ENCODE results near the gene SPTSSA.
"Not testable (repeated sequence)": the region's sequence is repeated elsewhere in the genome, so short reads cannot be mapped to it uniquely, and the experiment has no call there.

Gene SPTSSA

GRCh38 chr14:34433957-34434356 is 28.1 kb downstream of the SPTSSA start:
- Mint-ChIP-seq H3K9me3 (peaks cover 6% of the 10 kb centered on the region), H3K4me1 (peaks cover 4% of the 10 kb centered on the region), H3K4me3 (no peak overlapping the region), H3K27me3 (ENCODE audit: low read depth) (no peaks in the 10 kb centered on the region), H3K36me3 (ENCODE audit: low read depth) (peaks cover 35% of the 10 kb centered on the region), H3K27ac (no peak overlapping the region)
- no peak for TF ChIP-seq CTCF (IDR thresholded peaks at IDR 0.05; ENCODE audit: unreplicated experiment in 3 of 3)

GRCh38 chr14:34428102-34428466 is 34.0 kb downstream of the SPTSSA start:
- H3K4me3 Mint-ChIP-seq; H3K4me1 Mint-ChIP-seq; H3K9me3 Mint-ChIP-seq; H3K27ac Mint-ChIP-seq; H3K27me3 Mint-ChIP-seq (ENCODE audit: low read depth): not testable (repeated sequence)
- H3K36me3 Mint-ChIP-seq (ENCODE audit: low read depth), result peaks cover 22% of the 10 kb centered on the region

GRCh38 chr14:34426313-34427295 is 35.4 kb downstream of the SPTSSA start:
- Mint-ChIP-seq H3K4me3 (no peak overlapping the region), H3K4me1 (no peaks in the 10 kb centered on the region), H3K9me3 (peaks cover 4% of the 10 kb centered on the region), H3K27me3 (ENCODE audit: low read depth) (no peaks in the 10 kb centered on the region), H3K36me3 (ENCODE audit: low read depth) (peaks cover 9% of the 10 kb centered on the region), H3K27ac (no peak overlapping the region)
- TF ChIP-seq CTCF (IDR thresholded peaks at IDR 0.05; ENCODE audit: unreplicated experiment in 3 of 3), result no peak

GRCh38 chr14:34425095-34425851 is 36.8 kb downstream of the SPTSSA start:
- TF ChIP-seq CTCF (IDR thresholded peaks at IDR 0.05; ENCODE audit: unreplicated experiment in 3 of 3), result no peak
- Mint-ChIP-seq H3K9me3 (peaks cover 2% of the 10 kb centered on the region), H3K4me3 (no peak overlapping the region), H3K27me3 (ENCODE audit: low read depth) (no peaks in the 10 kb centered on the region), H3K36me3 (ENCODE audit: low read depth) (peaks cover 3% of the 10 kb centered on the region), H3K4me1 (no peaks in the 10 kb centered on the region), H3K27ac (no peak overlapping the region)

- peaks cover 2% of the 10 kb centered on the region for H3K9me3 Mint-ChIP-seq
- no peaks in the 10 kb centered on the region for H3K4me1 Mint-ChIP-seq
- H3K27ac Mint-ChIP-seq, result no peak overlapping the region
- TF ChIP-seq CTCF (IDR thresholded peaks at IDR 0.05; ENCODE audit: unreplicated experiment in 3 of 3), result no peak
- H3K4me3 Mint-ChIP-seq, result no peak overlapping the region
- no peaks in the 10 kb centered on the region for H3K27me3 Mint-ChIP-seq (ENCODE audit: low read depth)
- H3K36me3 Mint-ChIP-seq (ENCODE audit: low read depth), result peaks cover 3% of the 10 kb centered on the region
These were observed 37.6 kb downstream of the SPTSSA start for GRCh38 chr14:34424488-34424887.

GRCh38 chr14:34423445-34423844 is 38.6 kb downstream of the SPTSSA start:
- no peak overlapping the region for H3K27ac Mint-ChIP-seq
- H3K27me3 Mint-ChIP-seq (ENCODE audit: low read depth), result no peaks in the 10 kb centered on the region
- H3K9me3 Mint-ChIP-seq, result peaks cover 2% of the 10 kb centered on the region
- TF ChIP-seq CTCF (IDR thresholded peaks at IDR 0.05; ENCODE audit: unreplicated experiment in 3 of 3), result no peak
- H3K36me3 Mint-ChIP-seq (ENCODE audit: low read depth), result peaks cover 3% of the 10 kb centered on the region
- no peaks in the 10 kb centered on the region for H3K4me1 Mint-ChIP-seq
- H3K4me3 Mint-ChIP-seq, result no peak overlapping the region

Data from nephron (organoid).